MM.1S (cell line): ENCODE results near the gene SPATA6.
"Not testable (repeated sequence)": the region's sequence is repeated elsewhere in the genome, so short reads cannot be mapped to it uniquely, and the experiment has no call there.

Source experiments
- DNase-seq: peaks from one replicate; pipeline ENCODE4 v3.0.0-alpha.2; 2015
- H2AFZ ChIP-seq: fragments of 300-600 bp; sonication (generic); 2 replicates; pipeline ENCODE4 v1.6.0; 2016; ENCODE audit warnings: antibody characterized with exemption, low read length
- H3F3A ChIP-seq: fragments of 300-600 bp; sonication (generic); 2 replicates; pipeline ENCODE4 v1.6.1; 2016; ENCODE audit warnings: mild to moderate bottlenecking, antibody characterized with exemption, low read length, moderate library complexity, mixed read lengths; ENCODE audit not compliant: insufficient read depth
- H3K27ac ChIP-seq: fragments of 300-600 bp; sonication (generic); 2 replicates; pipeline ENCODE4 v1.5.1; 2016; ENCODE audit warnings: mild to moderate bottlenecking, low read length
- H3K27me3 ChIP-seq: fragments of 300-600 bp; sonication (generic); replicated peaks from 2 replicates; pipeline ENCODE4 v1.6.0; 2016; ENCODE audit warnings: low read length; ENCODE audit not compliant: insufficient read depth
- H3K36me3 ChIP-seq: fragments of 300-600 bp; sonication (generic); replicated peaks from 2 replicates; pipeline ENCODE4 v1.6.1; 2016; ENCODE audit warnings: mild to moderate bottlenecking, low read length, mixed read lengths; ENCODE audit not compliant: insufficient read depth
- H3K4me1 ChIP-seq: fragments of 300-600 bp; sonication (generic); 2 replicates; pipeline ENCODE4 v1.6.1; 2016; ENCODE audit warnings: low read length, mixed read lengths
- H3K4me2 ChIP-seq: fragments of 300-600 bp; sonication (generic); 2 replicates; pipeline ENCODE4 v1.6.0; 2016; ENCODE audit warnings: low read depth, low read length
- H3K4me3 ChIP-seq: fragments of 300-600 bp; sonication (generic); 2 replicates; pipeline ENCODE4 v1.5.1; 2016; ENCODE audit warnings: low read length, mixed read lengths
- H3K79me2 ChIP-seq: fragments of 300-600 bp; sonication (generic); 2 replicates; pipeline ENCODE4 v1.6.1; 2016; ENCODE audit warnings: mixed run types, low read length, mixed read lengths
- H3K9ac ChIP-seq: fragments of 300-600 bp; sonication (generic); 2 replicates; pipeline ENCODE4 v1.6.1; 2016; ENCODE audit warnings: low read length, mixed read lengths
- H3K9me2 ChIP-seq: fragments of 300-600 bp; sonication (generic); replicated peaks from 2 replicates; pipeline ENCODE4 v1.6.1; 2016; ENCODE audit warnings: mild to moderate bottlenecking, low read length, mixed read lengths; ENCODE audit not compliant: insufficient read depth
- H3K9me3 ChIP-seq: fragments of 300-600 bp; sonication (generic); replicated peaks from 2 replicates; pipeline ENCODE4 v1.6.1; 2016; ENCODE audit warnings: mild to moderate bottlenecking, low read length, mixed read lengths; ENCODE audit not compliant: insufficient read depth
- H4K20me1 ChIP-seq: fragments of 300-600 bp; sonication (generic); 2 replicates; pipeline ENCODE4 v1.6.1; 2016; ENCODE audit warnings: mild to moderate bottlenecking, low read length, moderate library complexity, mixed read lengths; ENCODE audit not compliant: insufficient read depth
- CTCF ChIP-seq: fragments of 300-600 bp; sonication (generic); IDR thresholded peaks from 2 replicates; pipeline ENCODE4 v1.5.1; 2016; ENCODE audit warnings: antibody characterized with exemption, low read length, mixed read lengths
- EZH2 ChIP-seq: fragments of 300-600 bp; sonication (generic); optimal IDR thresholded peaks from 2 replicates; pipeline ENCODE3; 2017; ENCODE audit warnings: low read depth, mild to moderate bottlenecking, antibody characterized with exemption, low read length, mixed read lengths
- EZH2phosphoT487 ChIP-seq: fragments of 300-600 bp; sonication (generic); IDR thresholded peaks from 2 replicates; pipeline ENCODE4 v1.6.1; 2018; ENCODE audit warnings: antibody characterized with exemption, low read length

Gene SPATA6

GRCh38 chr1:48439380-48439779 is 32.6 kb downstream of the SPATA6 start:
- H3K9ac ChIP-seq = no peak overlapping the region
- DNase-seq = no peak
- H3K4me3 ChIP-seq = no peak overlapping the region
- no peaks in the 10 kb centered on the region for H3K9me3 ChIP-seq
- H3K4me2 ChIP-seq = no peak overlapping the region
- H3K4me1 ChIP-seq = no peaks in the 10 kb centered on the region
- TF ChIP-seq CTCF = no peak
- H3K9me2 ChIP-seq = no peaks in the 10 kb centered on the region
- no peaks in the 10 kb centered on the region for H3K36me3 ChIP-seq
- H3F3A ChIP-seq = no peaks in the 10 kb centered on the region
- no peaks in the 10 kb centered on the region for H3K27me3 ChIP-seq
- no peaks in the 10 kb centered on the region for H4K20me1 ChIP-seq
- no peak overlapping the region for H2AFZ ChIP-seq
- no peaks in the 10 kb centered on the region for H3K79me2 ChIP-seq
- H3K27ac ChIP-seq = no peak overlapping the region

- H3K9ac ChIP-seq, H2AFZ ChIP-seq, H4K20me1 ChIP-seq, DNase-seq, H3K36me3 ChIP-seq, H3F3A ChIP-seq, H3K4me3 ChIP-seq, H3K9me3 ChIP-seq, H3K27me3 ChIP-seq, H3K9me2 ChIP-seq, H3K27ac ChIP-seq, H3K79me2 ChIP-seq, H3K4me1 ChIP-seq, H3K4me2 ChIP-seq: not testable (repeated sequence)
Measured at GRCh38 chr1:48437379-48437778, 34.6 kb downstream of the SPATA6 start.

- not testable (repeated sequence) for DNase-seq, H3K36me3 ChIP-seq, H3K9ac ChIP-seq, H3K4me3 ChIP-seq, H3K27ac ChIP-seq, H3K9me3 ChIP-seq, H3K27me3 ChIP-seq, H4K20me1 ChIP-seq, H2AFZ ChIP-seq, H3K9me2 ChIP-seq, H3K79me2 ChIP-seq, H3K4me2 ChIP-seq, H3F3A ChIP-seq, H3K4me1 ChIP-seq
Measured at GRCh38 chr1:48435312-48436002, 36.5 kb downstream of the SPATA6 start.

GRCh38 chr1:48430832-48431231 is 41.2 kb downstream of the SPATA6 start:
- TF ChIP-seq CTCF (no peak), EZH2phosphoT487 (no peak), EZH2 (no peak)
- no peaks in the 10 kb centered on the region for H3K9me2 ChIP-seq
- H3K9me3 ChIP-seq = no peaks in the 10 kb centered on the region
- H2AFZ ChIP-seq = no peak overlapping the region
- no peak overlapping the region for H3K27ac ChIP-seq
- no peak for DNase-seq
- no peaks in the 10 kb centered on the region for H3K36me3 ChIP-seq
- H3K4me3 ChIP-seq = no peak overlapping the region
- no peak overlapping the region for H3K9ac ChIP-seq
- H3K4me2 ChIP-seq = no peak overlapping the region
- no peaks in the 10 kb centered on the region for H3K4me1 ChIP-seq
- H3F3A ChIP-seq = no peaks in the 10 kb centered on the region
- no peaks in the 10 kb centered on the region for H3K27me3 ChIP-seq
- H3K79me2 ChIP-seq = no peaks in the 10 kb centered on the region
- H4K20me1 ChIP-seq = no peaks in the 10 kb centered on the region
